COLO668 (cell line): ENCODE results near the gene RABGAP1.

Experiments
- DNase-seq: peaks from one replicate; lab custom pipeline; 2025; ENCODE audit not compliant: unreplicated experiment; lab: John Stamatoyannopoulos, UW

Gene RABGAP1

DNA sequence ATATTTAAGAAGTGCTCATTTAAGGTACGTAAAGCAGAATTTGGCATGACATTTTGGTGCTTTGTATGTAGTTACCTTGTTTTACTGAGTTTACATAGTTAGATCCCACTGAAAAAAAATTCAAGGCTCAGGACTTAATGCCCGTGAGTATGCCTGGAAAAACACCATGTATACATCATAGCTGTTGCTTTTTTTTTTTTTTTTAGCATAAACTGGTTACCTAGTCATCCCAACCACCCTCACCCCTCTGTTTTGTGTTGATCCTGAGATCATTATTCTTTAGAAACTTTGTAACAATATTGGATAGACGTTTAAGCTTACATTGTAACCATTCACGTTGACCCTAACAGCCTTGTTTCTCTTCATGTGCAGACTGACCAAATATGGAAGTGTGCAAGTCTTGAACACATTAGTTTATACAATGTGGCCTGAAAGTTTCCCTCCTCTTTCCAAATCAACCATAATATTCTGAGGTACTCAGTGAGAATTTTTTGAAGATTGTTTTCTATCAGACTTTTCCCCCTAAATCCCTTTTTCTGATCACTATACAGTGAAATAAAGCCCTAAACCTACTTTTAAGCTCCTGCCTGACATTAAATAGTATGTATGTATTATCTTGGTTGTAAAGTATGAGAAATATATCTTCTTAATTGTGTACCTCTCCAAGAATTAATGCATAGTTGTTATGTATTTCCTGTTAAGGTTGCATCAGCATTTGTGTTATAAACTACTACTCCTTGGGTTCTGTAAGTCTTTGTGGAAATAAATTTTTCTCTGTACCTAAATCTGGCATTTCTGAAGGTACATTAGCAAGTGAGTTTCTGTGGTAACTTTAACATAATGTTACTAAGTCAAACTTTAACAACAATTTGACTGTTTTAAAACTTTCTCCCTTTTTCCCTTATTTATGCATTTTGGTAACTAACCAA lies 4.4 kb downstream of the RABGAP1 start:
- no peak for DNase-seq

DNA sequence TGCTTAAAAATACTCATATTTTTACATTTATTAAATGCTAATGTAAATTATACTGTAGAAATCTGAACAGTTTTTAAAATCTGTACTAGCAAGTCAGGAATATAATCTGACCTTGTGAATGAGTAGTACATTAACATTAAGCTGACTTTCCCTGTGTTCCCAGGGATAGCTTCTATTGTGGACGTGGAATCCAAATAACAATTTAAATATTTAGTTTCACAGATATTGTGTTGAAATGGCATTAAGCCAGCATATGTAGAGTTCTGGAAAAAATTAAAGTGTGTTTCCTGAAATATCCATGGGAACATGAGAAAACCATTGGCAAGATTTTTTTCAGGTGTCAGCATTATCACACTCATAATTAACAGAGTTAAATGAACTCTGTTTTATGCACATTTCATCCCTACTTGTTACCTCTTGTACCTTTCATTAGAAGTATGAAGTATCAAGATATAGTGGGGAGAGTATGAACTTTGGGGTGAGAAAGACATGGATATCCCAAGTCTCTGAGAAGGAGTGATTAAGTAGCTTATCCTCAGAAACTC lies 5.7 kb downstream of the RABGAP1 start:
- no peak for DNase-seq

GRCh38 chr9:122948313-122948712 lies 7.5 kb downstream of the RABGAP1 start:
- DNase-seq = no peak

DNA sequence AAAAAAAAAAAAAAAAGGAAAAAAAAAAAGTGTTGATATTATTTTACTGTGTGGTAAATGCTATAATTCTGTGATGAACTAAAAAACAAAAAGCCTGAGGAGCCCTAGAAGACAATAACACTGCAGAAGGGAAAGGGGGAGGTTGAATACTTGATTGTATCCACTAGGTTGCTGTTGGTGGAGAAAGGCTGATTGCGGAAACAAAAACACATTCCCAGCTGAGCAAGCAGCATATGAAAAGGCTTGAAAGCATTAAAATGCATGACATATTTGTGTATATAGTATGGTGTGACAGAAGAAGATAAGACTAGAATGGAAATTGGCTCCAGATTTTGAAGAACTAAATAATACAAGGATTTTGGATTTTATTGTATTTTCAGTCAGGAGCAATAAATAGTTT lies 8.9 kb downstream of the RABGAP1 start:
- no peak for DNase-seq

DNA sequence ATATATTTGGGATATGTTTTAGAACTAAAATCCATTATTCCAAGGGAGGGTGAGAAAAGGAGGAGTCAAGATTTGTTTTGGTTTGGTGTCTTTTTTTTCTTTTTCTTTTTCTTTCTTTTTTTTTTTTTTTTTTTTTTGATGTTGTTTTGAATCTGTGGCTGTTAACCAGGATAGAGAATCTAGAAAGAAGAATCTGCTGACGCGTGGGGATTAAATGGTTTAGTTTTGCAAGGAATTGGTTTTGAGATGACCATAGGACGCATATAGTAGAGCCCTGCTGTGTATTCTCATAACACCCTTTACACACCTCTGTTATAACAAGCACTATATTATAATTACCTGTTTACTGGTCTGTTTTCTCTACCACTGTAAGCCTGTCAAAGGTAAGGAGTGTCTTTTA lies 9.4 kb downstream of the RABGAP1 start:
- no peak for DNase-seq

GRCh38 chr9:122951056-122951455 lies 10.2 kb downstream of the RABGAP1 start:
- no peak for DNase-seq

GRCh38 chr9:122954253-122954691 lies 13.5 kb downstream of the RABGAP1 start:
- no peak for DNase-seq

GRCh38 chr9:122955961-122956360 lies 15.1 kb downstream of the RABGAP1 start:
- no peak for DNase-seq

- no peak for DNase-seq
Observed at GRCh38 chr9:122961139-122961538, 20.3 kb downstream of the RABGAP1 start.

DNA sequence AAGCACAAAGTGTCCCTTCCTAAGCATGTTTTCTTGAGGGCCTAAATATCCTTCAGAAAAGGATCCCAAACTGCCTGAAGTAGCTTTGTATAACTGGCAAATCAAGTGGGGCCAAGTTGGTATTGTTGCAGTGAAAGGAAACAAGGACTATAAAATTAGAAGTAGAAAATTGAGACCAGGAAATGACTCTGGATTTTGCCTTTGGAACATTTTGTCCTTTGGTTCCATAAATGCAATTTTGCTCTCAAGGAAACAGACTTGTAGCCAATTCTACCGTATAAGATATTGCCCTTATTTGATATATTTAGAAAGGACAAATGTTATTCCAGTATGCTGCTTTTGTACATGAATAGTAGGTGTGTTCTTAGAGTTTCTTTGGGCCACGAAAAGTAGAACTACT lies 34.4 kb downstream of the RABGAP1 start:
- no peak for DNase-seq

DNA sequence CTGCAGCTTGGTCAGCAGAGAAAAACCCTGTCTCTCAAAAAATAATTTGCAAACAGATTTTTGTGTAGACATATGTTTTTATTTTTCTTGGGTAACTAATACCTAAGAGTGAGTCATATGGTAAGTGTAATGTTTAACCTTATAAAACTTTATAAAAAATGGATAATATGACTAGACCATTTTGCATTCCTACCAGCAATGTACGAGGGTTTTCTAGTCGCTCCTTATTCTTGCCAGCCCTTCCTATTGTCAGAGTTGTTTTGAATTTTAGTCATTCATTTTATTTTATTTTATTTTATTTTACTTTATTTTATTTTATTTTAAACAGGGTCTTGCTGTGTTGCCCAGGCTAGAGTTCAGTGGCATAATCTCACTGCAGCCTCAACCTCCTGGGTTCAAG lies 37.8 kb downstream of the RABGAP1 start:
- DNase-seq = no peak

- DNase-seq = no peak
Observed at GRCh38 chr9:122986010-122986409, 45.2 kb downstream of the RABGAP1 start.

GRCh38 chr9:122988141-122988540 lies 47.3 kb downstream of the RABGAP1 start:
- DNase-seq = no peak

- no peak for DNase-seq
Observed at GRCh38 chr9:122988920-122989621, 48.3 kb downstream of the RABGAP1 start.

- peak; percentile 2 for DNase-seq
Observed at GRCh38 chr9:122991370-122991830, 50.6 kb downstream of the RABGAP1 start.

- no peak for DNase-seq
Observed at GRCh38 chr9:122996586-122996985, 55.8 kb downstream of the RABGAP1 start.

DNA sequence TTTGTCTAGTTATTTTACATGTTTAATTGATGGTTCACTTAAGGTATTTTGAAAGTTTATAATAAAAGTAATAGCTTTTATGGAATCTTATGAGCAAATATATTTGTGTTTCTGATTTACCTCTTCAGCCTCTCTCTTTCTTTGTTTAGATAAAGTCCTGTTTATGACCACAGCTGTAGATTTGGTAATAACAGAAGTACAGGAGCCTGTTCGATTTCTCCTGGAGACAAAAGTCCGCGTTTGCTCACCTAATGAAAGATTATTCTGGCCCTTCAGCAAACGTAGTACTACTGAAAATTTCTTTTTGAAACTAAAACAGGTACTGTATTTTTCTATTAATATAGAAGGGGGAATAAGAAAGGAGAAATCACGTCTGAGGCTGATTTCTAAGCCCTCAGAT lies 57.6 kb downstream of the RABGAP1 start:
- no peak for DNase-seq

GRCh38 chr9:123000371-123001068 lies 59.7 kb downstream of the RABGAP1 start:
- DNase-seq = no peak

DNA sequence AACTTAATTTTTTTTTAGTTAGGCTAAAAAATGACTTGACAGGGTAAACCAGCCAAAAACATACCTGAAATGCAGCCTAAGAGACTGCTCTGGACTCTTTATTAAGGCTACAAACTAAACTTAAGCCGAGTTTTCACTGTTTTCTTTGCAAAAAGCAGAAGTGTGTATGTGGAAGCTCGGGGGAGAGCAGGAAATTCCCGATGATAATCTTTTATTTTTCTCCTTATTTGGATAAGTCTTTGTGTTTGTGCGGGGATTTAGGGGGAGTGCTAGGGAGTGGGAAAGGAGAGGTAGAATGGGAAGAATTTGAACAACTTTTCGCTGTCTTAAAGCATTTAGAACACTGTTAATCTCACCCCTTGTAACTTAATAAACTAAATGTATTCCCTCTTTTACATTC lies 61.9 kb downstream of the RABGAP1 start:
- no peak for DNase-seq

DNA sequence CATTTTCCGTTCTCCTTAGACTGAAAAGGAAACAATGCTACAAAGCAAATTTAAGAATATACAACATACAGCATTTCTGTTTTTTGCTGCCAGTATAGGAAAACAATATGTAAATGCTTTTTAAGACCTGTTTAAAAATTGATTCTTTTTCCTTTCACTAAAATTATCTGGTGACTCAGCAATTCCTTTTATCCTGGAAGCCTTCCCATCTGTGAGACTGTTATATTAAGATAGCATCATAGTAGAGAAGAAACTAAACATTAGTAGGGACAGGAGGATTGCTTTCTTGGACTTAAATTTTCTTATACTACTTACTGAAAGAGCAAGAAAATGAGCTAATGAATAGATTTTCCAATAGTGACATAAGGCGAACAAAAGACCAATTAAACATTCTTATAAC lies 62.6 kb downstream of the RABGAP1 start:
- no peak for DNase-seq

GRCh38 chr9:123005964-123006363 lies 65.1 kb downstream of the RABGAP1 start:
- no peak for DNase-seq
